HUES64 (cell line): ENCODE data around the gene MEP1A.
"Not testable (repeated sequence)": the region's sequence is repeated elsewhere in the genome, so short reads cannot be mapped to it uniquely, and the experiment has no call there.

ENCODE experiments used
- H3K27ac ChIP-seq: 2 replicates; pipeline ENCODE4 v1.7.0; 2013; ENCODE audit warnings: low read depth, low read length, inconsistent platforms
- H3K27me3 ChIP-seq: 2 replicates; pipeline ENCODE4 v1.6.1; 2013; ENCODE audit warnings: mild to moderate bottlenecking, low read length; ENCODE audit not compliant: insufficient read depth
- H3K36me3 ChIP-seq: 2 replicates; pipeline ENCODE4 v1.6.1; 2013; ENCODE audit warnings: mild to moderate bottlenecking, low read length; ENCODE audit not compliant: insufficient read depth
- H3K4me1 ChIP-seq: 2 replicates; pipeline ENCODE4 v1.6.1; 2013; ENCODE audit warnings: mild to moderate bottlenecking, low read length, moderate library complexity; ENCODE audit not compliant: insufficient read depth
- H3K4me3 ChIP-seq: 2 replicates; pipeline ENCODE4 v1.5.1; 2013; ENCODE audit warnings: mild to moderate bottlenecking, low read length, moderate library complexity
- H3K9ac ChIP-seq: 2 replicates; pipeline ENCODE4 v1.6.1; 2013; ENCODE audit warnings: mild to moderate bottlenecking, low read depth, low read length
- H3K9me3 ChIP-seq: 2 replicates; pipeline ENCODE4 v1.6.1; 2013; ENCODE audit warnings: low read depth, low read length; ENCODE audit not compliant: insufficient read depth
- WGBS: fragments of 150-250, 120-280 bp; methylation state at CpG from one replicate; pipeline ENCODE4 v1.1.7; 2013; ENCODE audit warnings: missing lambda C conversion rate; 5-methylcytosine and 5-hydroxymethylcytosine counted together

Gene MEP1A

DNA sequence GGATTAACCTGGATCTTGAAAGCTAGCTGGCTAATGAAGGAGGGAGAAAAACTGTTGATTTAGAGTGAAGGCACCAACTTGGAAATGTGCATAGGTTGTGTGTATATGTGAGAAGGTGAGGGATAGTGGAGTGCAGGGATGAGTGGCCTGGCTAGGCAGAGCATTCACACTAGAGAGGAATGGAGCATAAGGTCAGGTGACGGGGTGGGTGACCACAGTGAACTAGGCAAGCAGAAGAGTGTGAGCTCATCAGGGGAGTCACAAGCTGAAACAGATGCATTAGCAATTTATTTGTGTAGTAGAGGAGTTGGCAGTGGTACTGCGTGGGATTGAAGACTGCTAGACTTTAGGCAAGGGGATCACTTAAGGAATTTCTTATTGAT lies 36.0 kb upstream of the MEP1A start:
- H3K9ac ChIP-seq = no peak overlapping the region
- WGBS = 86% methylated on average over 2 of the region's 2 CpGs
- no peak overlapping the region for H3K4me3 ChIP-seq
- H3K27ac ChIP-seq = no peak overlapping the region
- peaks cover 10% of the 10 kb centered on the region for H3K4me1 ChIP-seq
- no peaks in the 10 kb centered on the region for H3K36me3 ChIP-seq
- H3K27me3 ChIP-seq = no peaks in the 10 kb centered on the region
- H3K9me3 ChIP-seq = no peaks in the 10 kb centered on the region

- no peaks in the 10 kb centered on the region for H3K27me3 ChIP-seq
- WGBS = 94% methylated on average over 1 of the region's 4 CpGs
- H3K4me3 ChIP-seq = no peak overlapping the region
- no peaks in the 10 kb centered on the region for H3K9me3 ChIP-seq
- H3K27ac ChIP-seq = no peak overlapping the region
- H3K4me1 ChIP-seq = peaks cover 10% of the 10 kb centered on the region
- no peaks in the 10 kb centered on the region for H3K36me3 ChIP-seq
- H3K9ac ChIP-seq = no peak overlapping the region
Observed at GRCh38 chr6:46758960-46759753, 34.0 kb upstream of the MEP1A start.

- Histone ChIP-seq H3K9ac (no peak overlapping the region), H3K9me3 (no peaks in the 10 kb centered on the region), H3K27me3 (no peaks in the 10 kb centered on the region), H3K4me3 (no peak overlapping the region), H3K27ac (no peak overlapping the region), H3K4me1 (peaks cover 10% of the 10 kb centered on the region), H3K36me3 (no peaks in the 10 kb centered on the region)
- 95% methylated on average over 3 of the region's 3 CpGs for WGBS
Observed at GRCh38 chr6:46760925-46761324, 32.3 kb upstream of the MEP1A start.

GRCh38 chr6:46763466-46763865 lies 29.7 kb upstream of the MEP1A start:
- no peaks in the 10 kb centered on the region; the same call in 1 of the 2 replicates for H3K9me3 ChIP-seq
- no peaks in the 10 kb centered on the region for H3K4me1 ChIP-seq
- no peak overlapping the region for H3K27ac ChIP-seq
- H3K27me3 ChIP-seq = no peaks in the 10 kb centered on the region
- no peak overlapping the region for H3K4me3 ChIP-seq
- no peak overlapping the region for H3K9ac ChIP-seq
- whole genome bisulfite sequencing = 92% methylated on average over 1 of the region's 2 CpGs
- no peaks in the 10 kb centered on the region for H3K36me3 ChIP-seq

DNA sequence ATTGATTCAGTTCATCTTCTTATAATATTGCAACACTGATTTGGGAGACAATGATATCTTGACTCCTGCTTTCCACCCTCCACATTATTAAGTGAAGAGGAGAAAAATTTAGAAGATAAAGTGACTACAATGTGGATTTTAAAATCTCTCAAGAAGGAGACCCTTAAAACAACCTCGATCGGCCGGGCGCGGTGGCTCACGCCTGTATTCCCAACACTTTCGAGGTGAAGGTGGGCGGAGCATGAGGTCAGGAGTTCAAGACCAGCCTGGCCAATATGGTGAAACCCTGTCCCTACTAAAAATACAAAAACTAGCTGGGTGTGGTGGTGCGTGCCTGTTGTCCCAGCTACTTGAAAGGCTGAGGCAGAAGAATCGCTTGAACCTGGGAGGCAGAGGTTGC lies 28.9 kb upstream of the MEP1A start:
- not testable (repeated sequence) for H3K4me1 ChIP-seq, H3K27me3 ChIP-seq, H3K9ac ChIP-seq, H3K36me3 ChIP-seq, H3K9me3 ChIP-seq, H3K4me3 ChIP-seq, H3K27ac ChIP-seq
- WGBS = 96% methylated on average over 10 of the region's 10 CpGs

- Histone ChIP-seq H3K27me3 (no peaks in the 10 kb centered on the region), H3K36me3 (no peaks in the 10 kb centered on the region), H3K27ac (no peak overlapping the region), H3K4me1 (no peaks in the 10 kb centered on the region), H3K9ac (no peak overlapping the region), H3K4me3 (no peak overlapping the region), H3K9me3 (no peaks in the 10 kb centered on the region; the same call in 1 of the 2 replicates)
- WGBS = 95% methylated on average over 5 of the region's 5 CpGs
Observed at GRCh38 chr6:46764961-46765360, 28.2 kb upstream of the MEP1A start.

- no peaks in the 10 kb centered on the region for H3K4me1 ChIP-seq
- no CpG with 5 or more reads among the region's 1 CpG for WGBS
- no peak overlapping the region for H3K27ac ChIP-seq
- H3K27me3 ChIP-seq = no peaks in the 10 kb centered on the region
- no peaks in the 10 kb centered on the region for H3K36me3 ChIP-seq
- H3K9me3 ChIP-seq = no peaks in the 10 kb centered on the region; the same call in 1 of the 2 replicates
- H3K4me3 ChIP-seq = no peak overlapping the region
- H3K9ac ChIP-seq = no peak overlapping the region
Observed at GRCh38 chr6:46772016-46772415, 21.2 kb upstream of the MEP1A start.

- no peak overlapping the region for H3K9ac ChIP-seq
- no peaks in the 10 kb centered on the region for H3K27me3 ChIP-seq
- no peak overlapping the region for H3K27ac ChIP-seq
- no peaks in the 10 kb centered on the region for H3K36me3 ChIP-seq
- no peak overlapping the region for H3K4me3 ChIP-seq
- no peaks in the 10 kb centered on the region for H3K4me1 ChIP-seq
- 86% methylated on average over 2 of the region's 2 CpGs for WGBS
- H3K9me3 ChIP-seq = no peaks in the 10 kb centered on the region
Observed at GRCh38 chr6:46772762-46773161, 20.4 kb upstream of the MEP1A start.

- Histone ChIP-seq H3K9me3 (no peaks in the 10 kb centered on the region), H3K9ac (no peak overlapping the region), H3K4me3 (no peak overlapping the region), H3K36me3 (no peaks in the 10 kb centered on the region), H3K27ac (no peak overlapping the region), H3K27me3 (no peaks in the 10 kb centered on the region), H3K4me1 (no peaks in the 10 kb centered on the region)
- WGBS = 82% methylated on average over 1 of the region's 1 CpG
Observed at GRCh38 chr6:46773201-46773855, 19.9 kb upstream of the MEP1A start.

GRCh38 chr6:46774736-46775135 lies 18.5 kb upstream of the MEP1A start:
- not testable (repeated sequence) for H3K9me3 ChIP-seq, H3K36me3 ChIP-seq, H3K27me3 ChIP-seq, H3K4me1 ChIP-seq, H3K27ac ChIP-seq, H3K9ac ChIP-seq, H3K4me3 ChIP-seq
- 95% methylated on average over 24 of the region's 24 CpGs for WGBS

DNA sequence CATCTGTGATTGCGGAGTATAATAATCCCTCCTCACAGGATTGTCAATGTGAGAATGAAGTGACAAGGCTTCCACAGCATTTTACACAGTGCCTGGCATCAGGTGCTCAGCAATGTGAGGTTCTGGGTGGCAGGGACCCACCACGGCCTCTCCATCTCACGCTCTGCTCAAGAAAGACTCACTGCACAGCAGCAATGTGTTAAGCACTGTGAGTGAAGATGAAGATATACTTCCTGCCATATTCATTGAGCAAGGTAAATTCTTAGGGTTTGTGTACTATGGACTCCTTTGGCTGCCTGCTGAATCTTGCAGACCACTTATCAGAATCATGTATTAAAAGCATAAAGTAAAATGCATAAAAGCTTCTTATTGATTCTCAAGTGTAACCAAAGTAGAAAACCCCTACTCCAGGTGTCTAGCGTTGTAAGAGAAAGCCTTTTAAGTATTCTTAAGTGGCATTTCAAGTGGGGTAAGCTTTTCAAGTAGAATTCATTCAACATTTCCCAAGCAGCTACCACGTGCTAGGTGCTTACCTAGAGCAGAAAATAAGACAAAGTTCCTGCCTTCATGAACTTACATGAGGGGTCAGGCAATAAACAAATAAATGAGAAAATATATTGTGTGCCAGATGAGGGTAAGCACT lies 17.0 kb upstream of the MEP1A start:
- 91% methylated on average over 4 of the region's 5 CpGs for WGBS

More for the DNA sequence above, 17.0 kb upstream of the MEP1A start:
- Histone ChIP-seq H3K4me1 (no peaks in the 10 kb centered on the region), H3K27me3 (no peaks in the 10 kb centered on the region), H3K9ac (no peak overlapping the region), H3K4me3 (no peak overlapping the region), H3K27ac (no peak overlapping the region), H3K9me3 (no peaks in the 10 kb centered on the region), H3K36me3 (no peaks in the 10 kb centered on the region)
